Stimulated activated naive CD8-positive, alpha-beta T cell treated with anti-CD3 and anti-CD28 coated beads, Interleukin-15, Interleukin-2, amounts not matched to agents 100 U/mL and 50 U/mL, for 24 hours (primary cell): ENCODE results near the gene IL17B.
A peak's percentile ranks its signal among the peaks of the same experiment; 100 is the strongest.

Experiments used
- ATAC-seq: fragments of 150-1000 bp; cut with Tn5 transposase; one replicate; pipeline ENCODE4 v1.10.0; 2021
- DNase-seq: peaks from one replicate; pipeline ENCODE4 v3.0.0; 2021

The IL17B gene

GRCh38 chr5:149357370-149358293, 21.5 kb downstream of the IL17B start, which contains the start of gene PCYOX1L:
TSS of gene PCYOX1L (plus strand) at chr5:149358046. CDS start at chr5:149358069, 23 bp downstream.
- peak; percentile 100 for ATAC-seq
- peak; percentile 98 for DNase-seq

- DNase-seq = no peak
- ATAC-seq = no peak
Observed at GRCh38 chr5:149356391-149356790, 22.7 kb downstream of the IL17B start.

- ATAC-seq = no peak
- DNase-seq = peak; percentile 13
Observed at GRCh38 chr5:149355688-149356087, 23.4 kb downstream of the IL17B start.

GRCh38 chr5:149353911-149354310, 25.2 kb downstream of the IL17B start:
- no peak for ATAC-seq
- DNase-seq = no peak

- no peak for DNase-seq
- no peak for ATAC-seq
Observed at GRCh38 chr5:149352169-149352568, 26.9 kb downstream of the IL17B start.

GRCh38 chr5:149349382-149349781, 29.7 kb downstream of the IL17B start:
- no peak for DNase-seq
- no peak for ATAC-seq

- DNase-seq (no peak), ATAC-seq (no peak)
Observed at GRCh38 chr5:149348518-149348917, 30.6 kb downstream of the IL17B start.

- peak; percentile 3 for ATAC-seq
- DNase-seq = no peak
Observed at GRCh38 chr5:149345892-149346222, 33.2 kb downstream of the IL17B start.

GRCh38 chr5:149345147-149345891, 33.8 kb downstream of the IL17B start, which contains the start of gene GRPEL2:
TSS of gene GRPEL2 (plus strand) at chr5:149345499. CDS start at chr5:149345540, 41 bp downstream.
- DNase-seq = peak; percentile 94
- peak; percentile 98 for ATAC-seq

GRCh38 chr5:149344151-149344550, 34.9 kb downstream of the IL17B start:
- no peak for ATAC-seq
- DNase-seq = no peak

- no peak for ATAC-seq
- no peak for DNase-seq
Observed at GRCh38 chr5:149341876-149342275, 37.2 kb downstream of the IL17B start.

GRCh38 chr5:149340920-149341319, 38.2 kb downstream of the IL17B start:
- ATAC-seq (no peak), DNase-seq (no peak)

- ATAC-seq (no peak), DNase-seq (no peak)
Observed at GRCh38 chr5:149338364-149338763, 40.7 kb downstream of the IL17B start.

- ATAC-seq (no peak), DNase-seq (no peak)
Observed at GRCh38 chr5:149337736-149338135, 41.4 kb downstream of the IL17B start.

- ATAC-seq (no peak), DNase-seq (no peak)
Observed at GRCh38 chr5:149333711-149334443, 45.2 kb downstream of the IL17B start.

- ATAC-seq = no peak
- no peak for DNase-seq
Observed at GRCh38 chr5:149328177-149328576, 50.9 kb downstream of the IL17B start.

GRCh38 chr5:149326611-149327010, 52.5 kb downstream of the IL17B start:
- ATAC-seq (no peak), DNase-seq (no peak)

- DNase-seq = no peak
- ATAC-seq = no peak
Observed at GRCh38 chr5:149325894-149326293, 53.2 kb downstream of the IL17B start.

- DNase-seq (no peak), ATAC-seq (no peak)
Observed at GRCh38 chr5:149325166-149325735, 53.8 kb downstream of the IL17B start.

GRCh38 chr5:149324641-149325040, 54.5 kb downstream of the IL17B start:
- no peak for ATAC-seq
- DNase-seq = no peak
